HG02973 (cell line): ENCODE results near the gene DCTN3.

Source experiments
- ATAC-seq: cut with Tn5 transposase; IDR thresholded peaks from one replicate; pipeline ENCODE4 v1.9.1; 2021; ENCODE audit warnings: moderate library complexity; ENCODE audit not compliant: unreplicated experiment

DCTN3 gene

DNA sequence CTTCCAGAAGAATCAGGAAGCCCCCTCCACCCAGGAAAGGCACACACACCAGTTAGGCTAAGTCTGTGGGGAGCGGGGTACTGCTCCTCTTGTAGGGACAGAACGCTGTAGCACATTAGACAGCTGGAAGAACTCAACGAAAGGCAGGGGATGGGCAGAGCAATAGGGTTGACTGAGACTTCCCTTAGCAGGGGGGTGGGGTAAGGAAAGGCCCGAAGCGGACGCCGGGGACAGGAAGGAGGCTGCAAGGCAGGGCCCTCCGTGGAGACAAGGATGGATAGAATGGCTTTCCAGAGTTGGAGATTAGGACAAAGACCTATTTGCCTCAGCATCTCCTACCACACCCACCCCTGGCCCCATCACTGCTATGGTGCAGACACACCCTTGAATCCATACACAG lies 45.1 kb downstream of the DCTN3 start:
- no peak for ATAC-seq

- no peak for ATAC-seq
Measured at GRCh38 chr9:34574571-34574970, 45.7 kb downstream of the DCTN3 start.

- ATAC-seq = no peak
Measured at GRCh38 chr9:34573599-34574325, 46.5 kb downstream of the DCTN3 start.

GRCh38 chr9:34572628-34573027 lies 47.7 kb downstream of the DCTN3 start:
- ATAC-seq = no peak

DNA sequence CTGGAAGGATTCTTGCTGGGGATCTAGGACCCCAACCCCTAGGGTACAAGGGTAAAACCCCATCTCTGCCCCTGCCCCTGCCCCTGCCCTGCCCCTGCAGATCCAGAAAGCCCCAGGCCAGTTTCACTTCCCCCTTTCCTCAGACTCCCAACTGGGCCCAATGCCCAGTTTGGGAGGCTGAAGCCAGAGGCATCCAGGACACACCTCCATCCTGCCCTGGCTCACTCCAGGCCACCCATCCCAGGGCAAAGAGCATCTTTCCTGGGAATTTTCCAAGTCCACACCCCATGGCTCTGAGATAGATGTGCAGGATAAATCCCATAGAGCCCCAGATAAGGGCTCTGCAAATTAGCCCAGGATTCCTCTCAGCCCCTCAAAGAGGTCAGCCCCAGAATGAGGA lies 48.2 kb downstream of the DCTN3 start:
- ATAC-seq = no peak

DNA sequence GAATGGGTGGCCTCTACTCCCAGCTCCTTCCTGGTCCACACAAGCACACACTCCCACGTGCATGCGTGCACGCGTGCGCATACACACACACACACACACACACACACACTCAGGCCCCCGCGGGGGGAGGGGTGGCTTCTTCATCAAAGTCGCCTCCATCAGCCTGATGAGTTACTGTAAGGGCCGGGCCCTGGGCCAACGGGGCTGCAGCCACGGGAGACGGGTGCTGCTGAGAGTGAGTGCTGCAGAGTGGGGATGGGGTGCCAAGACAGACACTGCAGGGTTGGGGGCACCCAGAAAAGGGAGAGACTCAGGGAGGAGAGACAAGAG lies 48.8 kb downstream of the DCTN3 start:
- ATAC-seq = no peak

- no peak for ATAC-seq
Measured at GRCh38 chr9:34570809-34571480, 49.4 kb downstream of the DCTN3 start.

DNA sequence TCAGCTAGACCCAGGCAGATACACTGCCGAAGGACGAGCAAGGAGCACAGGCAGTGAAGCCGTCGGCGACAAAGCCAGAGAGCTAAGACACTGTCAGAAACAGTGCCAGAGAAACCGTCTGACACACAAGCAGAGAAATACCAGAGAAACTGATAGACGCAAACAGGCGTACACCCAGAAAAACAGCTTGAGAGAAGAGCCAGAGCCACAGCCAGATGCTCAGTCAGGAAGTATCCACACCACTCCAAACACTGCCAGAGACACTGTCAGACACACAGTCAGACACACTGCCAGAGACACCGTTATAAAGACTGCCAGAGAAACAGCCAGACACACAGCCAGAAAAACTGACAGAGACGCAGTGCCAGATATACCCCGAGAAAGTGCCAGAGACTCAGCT lies 49.9 kb downstream of the DCTN3 start:
- no peak for ATAC-seq

DNA sequence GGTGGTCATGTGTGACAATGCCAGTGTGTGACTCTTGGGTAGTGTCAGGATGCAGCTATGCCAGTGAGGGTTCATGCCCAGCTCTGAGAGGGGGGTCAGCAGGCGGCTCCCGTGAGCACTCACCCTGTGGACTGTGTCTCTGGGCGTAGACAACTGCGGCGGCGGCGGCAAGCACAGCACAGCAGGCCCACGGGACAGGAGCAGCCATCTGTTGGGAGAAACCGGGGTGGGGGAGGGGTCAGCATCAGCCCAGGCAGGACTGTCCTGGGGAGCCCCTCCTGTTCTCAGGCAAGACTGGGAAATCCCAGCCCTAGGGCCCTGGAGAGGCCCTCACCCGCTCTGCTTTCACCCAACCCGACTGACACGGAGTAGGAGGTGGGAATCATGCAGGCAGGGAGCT lies 51.5 kb downstream of the DCTN3 start:
- no peak for ATAC-seq

GRCh38 chr9:34568133-34568532 lies 52.2 kb downstream of the DCTN3 start:
- ATAC-seq = no peak

GRCh38 chr9:34566972-34567371 lies 53.3 kb downstream of the DCTN3 start:
- no peak for ATAC-seq

DNA sequence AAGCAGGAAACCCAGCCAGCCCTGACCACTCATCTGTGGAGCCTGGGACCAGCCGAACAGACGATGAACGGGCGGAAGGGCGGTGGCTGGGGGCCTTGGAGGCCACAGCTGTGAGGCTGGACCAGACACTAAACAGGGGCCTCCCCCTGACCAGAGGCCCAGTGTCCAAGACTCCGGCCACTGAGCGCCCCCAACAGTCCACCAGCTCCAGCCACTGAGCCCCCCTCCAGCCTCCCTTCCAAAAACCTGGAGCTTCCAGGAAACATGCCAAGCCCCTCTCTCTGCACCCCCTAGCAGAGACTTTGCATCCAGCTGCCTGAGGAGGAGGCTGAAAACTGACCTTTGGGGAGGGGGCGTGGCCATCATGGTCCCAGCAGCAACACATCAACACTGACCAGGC lies 54.0 kb downstream of the DCTN3 start:
- no peak for ATAC-seq

- no peak for ATAC-seq
Measured at GRCh38 chr9:34565856-34566255, 54.4 kb downstream of the DCTN3 start.

DNA sequence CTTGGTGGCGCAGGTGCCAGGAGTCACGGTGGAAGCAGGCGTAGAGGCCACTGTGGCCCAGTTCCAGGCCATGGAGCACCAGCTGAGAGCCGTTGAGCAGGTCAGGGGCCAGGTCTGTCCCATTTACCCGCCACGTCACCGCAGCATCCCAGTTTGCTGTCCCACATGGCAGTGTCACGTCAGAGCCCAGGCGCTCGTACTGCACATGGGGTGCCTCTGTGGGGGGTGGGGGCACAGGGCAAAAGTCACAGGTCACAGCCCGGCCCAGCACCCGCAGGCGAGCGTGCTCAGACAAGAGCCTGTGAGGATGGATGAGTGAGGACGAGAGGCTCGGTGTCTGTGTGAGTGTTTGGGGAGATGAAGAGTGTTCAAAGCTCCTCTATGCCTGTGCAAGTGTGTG lies 55.7 kb downstream of the DCTN3 start:
- ATAC-seq = no peak
